Lower lobe of right lung (tissue), 2 donors: ENCODE data around the gene VGF. TPM values are rescaled to one million over a fixed set of nuclear protein-coding genes. Genes with fewer than 3 reads are reported as not detected.
"Not testable (repeated sequence)": the region's sequence is repeated elsewhere in the genome, so short reads cannot be mapped to it uniquely, and the experiment has no call there.

ENCODE experiments used
- ATAC-seq, 2 donors: fragments of 200-7000 bp; cut with Tn5 transposase; one replicate each; pipeline ENCODE4 v1.9.1; 2020 to 2022; ENCODE audit warnings: mild to moderate bottlenecking in 2 of 2, moderate library complexity in 2 of 2
- DNase-seq: peaks from one replicate; pipeline ENCODE4 v3.0.0-alpha.2; 2020
- H3K27ac ChIP-seq: fragments of 200-600 bp; one replicate; pipeline ENCODE4 v1.8.0; 2022
- H3K27me3 ChIP-seq: fragments of 200-600 bp; one replicate; pipeline ENCODE4 v1.8.0; 2022; ENCODE audit warnings: low read depth
- H3K36me3 ChIP-seq: fragments of 200-600 bp; one replicate; pipeline ENCODE4 v1.8.0; 2022; ENCODE audit warnings: mild to moderate bottlenecking
- H3K4me1 ChIP-seq: fragments of 200-600 bp; one replicate; pipeline ENCODE4 v1.8.0; 2022
- H3K4me3 ChIP-seq: fragments of 200-600 bp; one replicate; pipeline ENCODE4 v1.8.0; 2022; ENCODE audit warnings: mild to moderate bottlenecking
- H3K9me3 ChIP-seq: fragments of 200-600 bp; one replicate; pipeline ENCODE4 v1.8.0; 2022
- CTCF ChIP-seq: fragments of 200-600 bp; IDR thresholded peaks from one replicate; pipeline ENCODE4 v1.8.0; 2022; ENCODE audit warnings: antibody characterized with exemption, mild to moderate bottlenecking
- intact Hi-C: fragments of 100-400 bp; cut with DNase I; formaldehyde crosslinking; loops from one replicate; pipeline ENCODE4 v1.11.0; 2022
- total RNA-seq: library from RNA; stranded (reverse); fragmentation: NEBNext Ultra II Directional; extraction: Animal tissue kit (Norgen Biotek cat#: 25700); gene quantifications from one replicate; pipeline ENCODE4 v1.2.1, GENCODE V29; 2021
- donor health status: DM: no; HTN: yes; CAD: no; lungs with severe emphysema.

Gene VGF
- total RNA-seq, 1 donor from 2014 or later = 0.15 TPM

DNA sequence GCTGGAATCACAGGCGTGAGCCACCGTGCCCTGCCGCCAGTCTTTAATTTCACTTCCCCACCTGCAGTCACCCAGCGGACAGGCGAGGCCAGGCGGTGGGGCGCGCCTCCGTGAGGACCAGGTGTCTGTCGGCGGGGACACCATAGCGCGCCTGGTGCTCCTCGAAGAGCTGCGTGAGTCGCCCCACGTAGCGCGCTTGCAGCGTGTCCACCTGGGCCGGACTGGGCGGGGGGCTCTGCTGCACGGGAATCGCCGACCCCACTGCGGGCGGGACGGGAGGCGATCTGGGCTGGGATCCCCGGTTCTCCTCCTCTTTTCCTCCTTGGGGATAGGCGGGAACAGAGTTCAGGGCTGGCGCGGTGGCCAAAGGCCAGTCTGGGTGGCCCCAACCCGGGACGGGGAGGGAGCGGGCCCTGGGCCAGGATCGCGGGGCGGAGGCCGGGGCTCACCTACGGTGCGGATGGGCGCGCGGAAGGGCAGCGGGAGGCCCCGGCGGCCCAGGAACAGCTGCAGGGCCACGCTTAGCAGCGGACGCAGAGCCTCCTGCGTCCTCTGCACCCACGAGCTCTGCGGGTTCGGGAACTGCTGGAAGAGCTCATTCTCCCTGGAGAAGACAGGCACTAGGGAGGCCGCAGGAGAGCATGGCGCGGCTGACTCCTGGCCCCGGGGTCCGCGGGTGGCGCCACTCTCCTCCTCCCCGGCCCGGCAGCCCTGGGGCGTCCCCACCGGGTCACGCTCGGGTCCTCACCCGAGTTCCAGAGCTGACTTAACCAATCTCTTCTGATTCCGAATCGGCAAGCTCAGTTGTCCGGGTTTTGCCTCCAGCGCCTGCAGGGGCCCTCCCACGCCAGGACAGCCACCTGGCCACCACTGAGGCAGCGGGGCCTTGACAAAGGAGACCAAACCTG lies 36.6 kb upstream of the VGF start:
- ATAC-seq = peak; percentile 32 to 38

GRCh38 chr7:101200862-101201599 lies 35.7 kb upstream of the VGF start, which contains the start of gene MOGAT3:
Gene MOGAT3, minus strand, starts transcription at chr7:101201036. Its CDS starts 182 bp downstream, at chr7:101200854.
- Histone ChIP-seq H3K27me3 (peaks cover 66% of the 10 kb centered on the region), H3K4me1 (peaks cover 10% of the 10 kb centered on the region), H3K4me3 (peak within 1 kb of the TSS; percentile 0), H3K9me3 (no peaks in the 10 kb centered on the region), H3K27ac (no peak within 1 kb of the TSS), H3K36me3 (peaks cover 2% of the 10 kb centered on the region)
- TF ChIP-seq CTCF = no peak
- intact Hi-C loops = no loop called here
- DNase-seq = no peak
- no peak for ATAC-seq

More for the DNA sequence above, 36.6 kb upstream of the VGF start:
- Histone ChIP-seq H3K4me1 (peaks cover 10% of the 10 kb centered on the region), H3K9me3 (no peaks in the 10 kb centered on the region), H3K36me3 (peaks cover 12% of the 10 kb centered on the region), H3K27ac (no peak overlapping the region), H3K4me3 (peak overlapping the region; percentile 0), H3K27me3 (peaks cover 63% of the 10 kb centered on the region)
- intact Hi-C loops = no loop called here
- DNase-seq = no peak
- no peak for TF ChIP-seq CTCF

- DNase-seq = no peak
- no peak for ATAC-seq
- no peak for TF ChIP-seq CTCF
- H3K27ac ChIP-seq = no peak overlapping the region
- peaks cover 10% of the 10 kb centered on the region for H3K4me1 ChIP-seq
- H3K4me3 ChIP-seq = no peak overlapping the region
- H3K36me3 ChIP-seq = no peaks in the 10 kb centered on the region
- intact Hi-C loops = no loop called here
- H3K9me3 ChIP-seq = no peaks in the 10 kb centered on the region
- H3K27me3 ChIP-seq = peaks cover 67% of the 10 kb centered on the region
Measured at GRCh38 chr7:101200504-101200861, 35.1 kb upstream of the VGF start.

GRCh38 chr7:101199522-101199921 lies 34.2 kb upstream of the VGF start:
- H3K4me3 ChIP-seq, H3K36me3 ChIP-seq, H3K27ac ChIP-seq, ATAC-seq, DNase-seq, H3K9me3 ChIP-seq, intact Hi-C loops: not testable (repeated sequence)
- Histone ChIP-seq H3K27me3 (peaks cover 67% of the 10 kb centered on the region), H3K4me1 (peaks cover 10% of the 10 kb centered on the region)

DNA sequence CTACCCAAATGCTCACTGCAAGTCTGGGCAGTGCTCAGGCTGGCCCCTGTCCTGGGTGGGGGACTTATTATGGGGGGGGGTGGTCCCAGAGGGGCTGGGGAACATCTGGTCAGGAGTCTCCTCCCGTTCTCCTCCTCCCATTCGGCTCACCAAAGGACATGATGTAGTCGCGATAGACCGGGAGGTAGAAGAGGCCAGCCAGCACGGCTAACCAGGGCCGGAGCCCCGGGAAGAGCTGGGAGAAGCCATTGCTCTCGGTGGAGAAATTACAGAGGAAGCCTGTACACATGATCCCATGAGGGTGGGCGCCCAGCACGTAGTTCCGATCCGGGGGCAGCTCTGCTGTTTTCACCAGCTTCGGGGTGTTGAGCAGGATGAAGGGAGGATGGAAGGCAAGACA lies 33.1 kb upstream of the VGF start:
- Histone ChIP-seq H3K9me3 (no peaks in the 10 kb centered on the region), H3K36me3 (no peaks in the 10 kb centered on the region), H3K4me1 (peaks cover 10% of the 10 kb centered on the region), H3K27ac (no peak overlapping the region), H3K4me3 (no peak overlapping the region), H3K27me3 (peaks cover 66% of the 10 kb centered on the region)
- DNase-seq (no peak), ATAC-seq (no peak)
- TF ChIP-seq CTCF = no peak
- intact Hi-C loops = no loop called here

- H3K36me3 ChIP-seq = no peaks in the 10 kb centered on the region
- peaks cover 10% of the 10 kb centered on the region for H3K4me1 ChIP-seq
- no peak overlapping the region for H3K4me3 ChIP-seq
- H3K27ac ChIP-seq = no peak overlapping the region
- H3K9me3 ChIP-seq = no peaks in the 10 kb centered on the region
- intact Hi-C loops = no loop called here
- peak in 1 of 2 donors; percentile 14 for ATAC-seq
- TF ChIP-seq CTCF = no peak
- DNase-seq = no peak
- peaks cover 66% of the 10 kb centered on the region for H3K27me3 ChIP-seq
Measured at GRCh38 chr7:101197991-101198390, 32.6 kb upstream of the VGF start.
